ENCODE measurements around the gene MTHFD1.

The MTHFD1 gene

DNA sequence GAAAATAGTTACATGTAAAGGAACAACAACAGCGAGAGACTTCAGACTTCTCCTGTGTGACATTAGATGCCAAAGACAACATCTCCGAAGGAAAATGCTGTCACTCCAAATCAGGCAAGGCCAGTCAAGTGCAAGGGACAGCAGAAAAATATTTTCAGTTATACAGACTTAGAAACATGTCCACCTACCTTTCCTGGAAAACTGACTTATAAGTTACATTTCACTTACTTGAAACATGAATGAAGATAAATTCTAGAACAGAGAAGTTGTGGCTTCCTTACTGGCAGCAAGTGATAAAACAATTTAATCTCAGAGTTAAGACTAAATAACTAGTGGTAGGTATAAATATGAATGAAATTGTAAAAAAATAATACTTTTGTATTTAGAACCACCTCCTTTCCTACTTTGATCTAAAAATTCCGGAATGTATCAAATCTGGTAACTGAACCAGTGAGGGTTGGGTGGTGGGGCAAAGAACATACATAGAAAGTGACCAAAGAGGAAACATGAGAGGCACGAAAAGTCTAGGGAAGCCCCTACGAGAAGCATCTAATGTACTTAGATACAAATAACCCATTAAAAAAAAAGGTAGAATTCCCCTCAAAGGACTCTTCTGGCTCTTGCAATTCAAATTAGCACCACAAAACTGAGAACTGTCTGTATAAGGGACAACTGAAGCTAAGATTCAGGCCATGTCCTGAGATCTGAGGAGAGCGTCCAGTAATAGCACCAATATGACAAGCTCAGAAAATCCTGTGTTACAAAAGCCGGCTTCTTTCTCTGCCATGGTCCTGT lies 21.2 kb downstream of the MTHFD1 start:
- DNase-seq: no peak

DNA sequence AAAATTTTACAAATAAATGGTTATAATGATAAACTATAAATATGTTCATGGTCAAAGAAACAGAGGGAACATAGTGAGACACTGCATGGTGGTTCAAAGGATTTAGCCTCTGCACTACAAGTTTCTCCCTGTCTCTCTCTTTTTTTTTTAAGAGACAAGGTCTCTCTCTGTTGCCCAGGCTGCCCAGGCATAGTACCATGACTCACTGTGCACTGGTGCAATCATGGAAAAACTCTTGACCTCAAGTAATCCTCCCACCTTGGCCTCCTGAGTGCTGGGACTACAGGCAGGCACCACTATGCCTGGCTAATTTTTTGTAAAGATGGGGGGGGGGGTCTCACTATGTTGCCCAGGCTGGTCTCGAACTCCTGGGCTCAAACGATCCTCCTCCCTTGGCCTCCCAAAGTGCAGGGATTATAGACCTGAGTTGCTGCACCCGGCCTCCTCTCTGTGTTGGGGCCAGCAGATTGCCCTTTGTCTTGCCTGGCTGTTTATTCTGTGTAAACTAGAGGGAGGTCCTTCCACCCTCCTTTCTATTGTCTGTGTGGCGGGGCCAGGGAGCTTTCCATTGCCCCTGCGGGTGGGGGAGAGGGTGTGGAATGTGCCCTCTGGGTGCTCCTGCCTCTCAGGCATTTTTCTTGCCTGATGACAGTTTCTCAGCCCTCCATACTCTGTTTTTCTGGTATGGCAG lies 22.1 kb downstream of the MTHFD1 start:
- DNase-seq: peak; percentile 69

DNA sequence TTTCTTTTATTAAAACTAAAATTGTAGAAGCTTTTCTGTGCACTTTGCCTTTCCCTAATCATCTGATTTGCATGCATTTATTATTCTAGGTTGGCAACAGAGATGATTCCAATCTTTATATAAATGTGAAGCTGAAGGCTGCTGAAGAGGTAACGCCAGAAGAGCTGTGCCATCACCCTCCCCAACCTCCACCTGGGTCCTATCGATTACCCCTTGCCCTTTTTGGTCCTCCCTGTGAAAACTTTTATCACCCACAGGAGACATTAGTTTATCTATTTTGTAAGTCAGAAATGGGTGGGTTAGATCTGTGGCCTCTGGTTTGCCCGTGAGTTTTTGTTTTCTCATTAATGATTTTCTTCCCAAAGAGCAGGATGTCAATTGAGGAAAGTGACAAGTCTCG lies 22.8 kb downstream of the MTHFD1 start:
- peak; percentile 32 for DNase-seq

DNA sequence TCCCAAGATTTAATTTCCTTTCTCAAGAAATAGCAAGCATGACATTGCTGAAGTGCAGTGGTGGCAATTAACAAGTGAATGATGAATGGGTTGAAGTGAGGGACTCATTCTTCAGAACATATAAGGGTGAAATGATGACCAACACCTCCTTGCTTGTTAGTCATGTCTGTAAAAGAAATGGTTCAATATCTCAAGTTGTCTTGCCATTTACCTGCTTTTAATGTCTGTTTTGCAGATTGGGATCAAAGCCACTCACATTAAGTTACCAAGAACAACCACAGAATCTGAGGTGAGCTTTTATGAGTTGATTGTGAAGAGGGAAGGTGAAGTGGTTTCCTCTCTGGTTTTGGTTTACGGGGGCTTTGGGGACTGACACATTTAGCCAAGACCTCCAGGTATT lies 24.1 kb downstream of the MTHFD1 start:
- DNase-seq: no peak

DNA sequence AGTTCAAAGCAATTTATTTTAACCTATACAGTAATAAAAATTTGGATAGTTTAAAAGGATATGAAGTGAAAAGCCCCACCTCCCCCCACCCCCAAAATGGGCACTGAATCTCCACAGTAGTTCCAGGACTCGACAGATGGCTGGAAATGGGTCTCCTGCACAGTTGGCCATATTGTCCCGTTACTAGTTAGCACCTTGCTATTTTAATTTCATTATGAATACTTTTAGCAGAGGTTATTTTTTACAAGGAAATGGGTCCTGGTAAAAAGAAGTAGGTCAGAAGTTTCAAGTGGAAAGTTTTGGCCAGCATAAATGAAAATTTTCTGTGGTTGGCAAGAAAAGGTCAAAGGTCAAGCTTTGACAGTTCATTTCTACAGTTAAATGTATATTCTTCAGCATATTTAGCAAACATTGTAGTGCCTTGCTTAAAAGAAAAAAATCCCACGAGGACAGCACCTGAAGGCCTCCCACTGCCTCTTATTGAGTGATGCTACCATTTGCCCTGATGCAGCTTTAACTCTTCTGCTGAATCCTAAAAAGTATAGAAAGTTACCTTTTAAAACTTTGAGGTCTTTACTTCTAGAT lies 28.3 kb downstream of the MTHFD1 start:
- no peak for DNase-seq

DNA sequence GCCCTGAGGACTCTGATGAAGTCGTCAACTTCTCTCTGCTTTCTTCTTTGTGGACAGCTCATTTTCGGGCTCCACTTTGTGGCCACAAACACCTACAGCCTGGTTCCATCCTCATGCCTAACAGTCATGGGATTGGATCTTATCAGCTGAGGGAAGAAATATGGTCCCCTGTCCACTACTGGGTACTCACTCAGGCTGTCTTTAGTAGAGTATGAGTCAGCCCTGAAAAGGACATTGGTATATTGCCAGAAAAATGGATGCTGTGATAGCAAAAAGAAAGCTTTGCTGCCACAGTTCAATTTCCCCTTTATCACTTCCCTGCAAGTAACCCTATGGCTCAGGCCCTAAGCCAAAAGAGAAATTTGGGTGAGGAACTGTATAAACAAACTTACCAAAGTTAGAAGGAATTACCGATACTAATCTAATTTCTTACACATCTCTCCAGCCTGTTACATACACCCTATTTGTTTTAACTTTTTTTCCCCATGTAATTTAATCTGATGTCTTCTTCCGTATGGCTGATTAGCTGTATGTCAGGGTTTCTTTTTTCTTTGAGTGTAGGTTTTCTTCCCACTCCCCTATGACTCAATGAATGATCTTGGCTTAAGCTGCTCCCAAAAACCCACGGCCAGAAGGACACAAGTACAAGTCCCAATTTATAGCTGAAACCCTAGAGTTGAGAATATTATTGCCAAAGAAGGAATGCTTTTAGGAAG lies 29.1 kb downstream of the MTHFD1 start:
- no peak for DNase-seq

DNA sequence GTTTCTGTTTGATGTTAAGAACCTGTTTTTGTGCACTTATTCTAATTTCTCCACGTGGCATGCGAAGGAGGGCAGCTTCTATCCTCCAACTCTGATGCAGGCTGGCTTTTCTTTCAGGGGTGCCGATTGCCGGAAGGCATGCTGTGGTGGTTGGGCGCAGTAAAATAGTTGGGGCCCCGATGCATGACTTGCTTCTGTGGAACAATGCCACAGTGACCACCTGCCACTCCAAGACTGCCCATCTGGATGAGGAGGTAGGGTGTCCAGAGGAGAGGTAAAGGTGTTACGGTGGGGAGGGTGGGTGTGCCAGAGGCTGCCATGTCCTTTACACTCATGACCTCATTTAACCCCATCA lies 29.6 kb downstream of the MTHFD1 start:
- no peak for DNase-seq

DNA sequence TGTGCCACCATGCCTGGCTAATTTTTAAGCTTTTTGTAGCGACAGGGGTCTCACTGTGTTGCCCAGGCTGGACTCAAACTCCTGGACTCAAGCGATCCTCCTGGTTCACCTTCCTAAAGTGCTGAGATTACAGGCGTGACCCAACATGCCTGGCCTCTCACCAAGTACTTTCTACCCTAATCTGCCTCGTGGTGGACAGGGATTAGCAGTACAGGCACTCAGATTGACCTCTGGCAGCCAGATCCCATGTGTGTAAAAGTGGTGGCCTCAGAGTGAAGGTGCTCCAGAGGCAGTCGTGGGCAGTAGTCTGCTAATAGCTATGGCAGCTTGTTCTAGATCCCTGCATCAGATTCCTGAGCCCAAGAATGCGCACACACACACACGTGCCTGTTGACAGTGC lies 30.9 kb downstream of the MTHFD1 start:
- no peak for DNase-seq

DNA sequence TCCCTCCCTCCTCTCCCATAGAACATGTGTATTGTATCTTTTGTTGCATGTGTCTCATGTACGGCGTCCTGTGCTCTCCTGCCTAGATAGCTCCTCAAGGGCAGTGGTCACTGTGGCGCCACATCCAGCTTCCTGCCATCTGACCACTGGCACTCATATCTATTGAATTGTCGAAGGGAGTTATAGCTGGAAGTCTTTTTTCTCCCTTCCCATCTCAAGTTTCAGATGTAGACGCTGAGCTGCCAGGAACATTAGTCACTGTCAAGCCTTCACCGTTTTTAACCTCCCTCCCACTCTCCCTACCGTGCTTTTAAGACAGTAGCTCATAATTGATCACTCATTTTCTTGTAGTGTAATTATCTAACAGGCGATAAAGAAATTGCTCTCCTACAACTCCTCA lies 33.0 kb downstream of the MTHFD1 start:
- no peak for DNase-seq

DNA sequence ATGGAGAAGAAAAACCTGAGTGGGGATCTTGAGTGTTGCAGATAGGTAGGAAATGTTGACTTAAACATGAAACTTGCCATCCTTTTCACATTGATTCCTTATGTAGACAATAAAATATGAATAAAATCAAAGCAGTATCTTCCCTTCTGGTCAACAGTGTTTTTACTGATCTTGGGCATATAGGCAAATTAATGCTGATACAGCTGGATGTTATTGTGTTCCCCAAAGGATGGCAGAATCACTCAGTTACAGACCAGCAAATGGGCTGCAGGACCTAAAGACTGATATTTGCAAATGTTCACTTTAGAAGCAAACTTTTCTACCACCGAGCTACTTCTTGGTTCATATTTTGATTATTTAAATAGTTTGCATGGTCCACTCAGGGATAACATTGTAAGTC lies 33.9 kb downstream of the MTHFD1 start:
- no peak for DNase-seq

DNA sequence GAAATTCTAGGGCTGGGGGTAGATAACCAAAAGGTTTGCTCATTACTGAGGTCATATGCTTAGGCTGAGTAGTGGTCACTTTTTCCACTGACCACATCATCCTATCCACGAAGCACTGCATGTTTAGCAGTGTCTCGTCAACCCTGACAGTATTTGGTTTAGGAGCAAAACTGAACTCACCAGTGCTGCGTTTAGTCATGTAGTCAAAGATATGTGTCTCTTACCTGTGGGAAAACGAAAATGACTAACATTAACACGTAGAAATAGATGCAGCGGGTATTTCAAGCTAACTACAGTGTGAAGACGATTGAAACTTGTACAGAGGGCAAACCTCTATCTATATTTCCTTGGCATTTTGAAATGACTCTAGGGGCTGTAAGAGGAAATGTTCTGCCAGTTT lies 34.6 kb downstream of the MTHFD1 start:
- DNase-seq: no peak

DNA sequence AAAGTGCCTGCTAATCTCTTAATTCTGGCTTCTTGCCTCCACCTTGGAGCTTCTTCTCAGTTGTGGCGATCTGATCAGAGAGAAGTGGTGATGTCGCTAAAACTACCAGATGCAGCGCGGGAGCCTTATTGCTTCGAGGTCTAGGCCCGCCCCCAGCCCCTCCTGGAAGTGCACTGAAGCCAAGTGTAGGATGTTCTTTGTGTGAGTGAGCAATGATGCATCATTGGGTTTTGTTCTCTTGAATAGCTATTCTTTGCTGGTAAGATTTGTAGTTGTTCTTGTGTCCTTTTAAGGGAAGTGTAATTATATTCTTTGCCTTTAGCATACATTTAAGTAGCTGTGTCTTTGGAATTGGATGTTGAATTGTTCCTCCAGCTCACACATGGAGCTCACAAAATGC lies 35.8 kb downstream of the MTHFD1 start:
- no peak for DNase-seq

DNA sequence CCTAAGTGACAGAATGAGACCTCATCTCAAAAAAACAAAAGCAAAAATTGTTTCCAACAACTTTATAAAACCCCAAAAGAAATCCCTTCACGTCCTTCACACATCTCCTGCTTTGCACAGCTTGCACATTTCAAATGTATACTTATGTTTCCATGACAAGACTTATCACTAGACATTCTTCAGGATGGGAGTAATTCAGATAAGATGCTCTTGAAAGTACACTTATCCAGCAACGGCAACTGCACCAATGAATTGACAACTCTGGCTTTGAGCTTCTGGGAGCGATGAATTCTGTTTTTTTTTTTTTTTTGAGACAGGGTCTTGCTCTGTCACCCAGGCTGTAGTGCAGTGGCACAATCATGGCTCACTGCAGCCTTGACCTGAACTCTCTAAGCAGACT lies 46.4 kb downstream of the MTHFD1 start:
- no peak for DNase-seq

DNA sequence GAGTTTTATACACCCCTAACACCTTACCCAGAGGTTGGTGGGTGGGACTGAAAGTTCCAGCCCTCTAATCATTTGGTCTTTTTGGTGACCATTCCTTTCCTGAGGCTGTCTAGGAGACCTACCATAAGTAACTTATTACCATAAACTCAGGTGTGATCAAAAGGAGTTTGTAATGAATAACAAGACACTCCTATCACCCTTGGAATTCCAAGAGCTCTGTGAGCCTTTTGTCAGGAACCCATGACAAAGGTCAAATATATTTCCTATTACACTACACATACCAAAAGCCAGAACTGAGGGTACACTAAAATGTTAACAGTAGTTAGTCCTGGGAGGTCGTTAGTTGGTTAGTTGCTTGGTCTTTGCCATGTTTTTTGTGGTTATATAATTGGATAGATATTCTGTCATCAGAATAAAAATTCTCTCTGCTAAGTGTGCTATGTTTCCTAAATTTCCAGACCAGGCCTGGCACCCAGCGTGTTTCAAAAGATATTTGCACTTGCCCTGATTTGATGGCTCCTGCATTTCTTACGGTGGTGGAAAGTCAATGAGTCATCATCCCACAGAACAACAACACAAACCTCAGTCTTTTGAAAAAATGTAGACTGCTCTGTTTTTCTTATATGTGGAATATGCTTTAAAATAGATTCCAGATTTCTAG lies 50.2 kb downstream of the MTHFD1 start:
- DNase-seq: no peak

DNA sequence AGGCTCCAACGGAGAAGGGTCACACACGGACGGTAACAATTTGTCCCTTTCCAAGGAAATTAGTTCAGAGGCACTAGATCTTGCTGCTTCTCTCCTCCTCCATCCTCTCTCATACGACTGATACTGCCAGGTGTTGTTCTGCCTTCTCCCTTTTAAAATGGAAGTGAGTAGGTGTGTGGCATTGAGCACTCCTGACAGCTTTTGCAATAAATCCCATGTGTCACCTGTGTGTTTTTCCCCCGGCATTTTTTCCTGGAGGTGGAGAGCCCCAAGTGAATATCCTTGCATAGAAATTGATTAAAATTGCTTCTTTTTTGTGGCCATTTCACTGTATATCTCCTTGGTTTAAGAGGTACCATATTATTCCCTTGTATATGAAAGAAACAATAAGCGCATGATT lies 51.0 kb downstream of the MTHFD1 start:
- no peak for DNase-seq

DNA sequence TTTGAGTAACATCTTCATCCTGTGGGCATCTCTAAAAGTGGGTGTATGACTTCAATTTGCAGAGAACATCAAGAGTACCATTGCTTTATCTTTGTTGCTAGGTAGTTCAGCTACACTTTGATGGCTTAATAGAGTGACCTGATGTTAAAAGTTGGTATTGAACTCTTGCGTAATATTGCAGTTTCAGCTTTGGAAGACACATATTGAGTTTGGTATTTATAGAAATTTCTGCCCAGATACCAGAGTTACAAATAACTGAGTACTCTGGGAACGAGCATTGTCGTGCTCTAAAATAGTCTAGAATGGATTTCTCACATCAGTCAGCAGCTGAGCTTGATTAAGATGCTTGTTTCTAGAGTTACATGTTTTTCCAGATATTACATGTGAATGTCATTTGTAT lies 52.3 kb downstream of the MTHFD1 start:
- no peak for DNase-seq

DNA sequence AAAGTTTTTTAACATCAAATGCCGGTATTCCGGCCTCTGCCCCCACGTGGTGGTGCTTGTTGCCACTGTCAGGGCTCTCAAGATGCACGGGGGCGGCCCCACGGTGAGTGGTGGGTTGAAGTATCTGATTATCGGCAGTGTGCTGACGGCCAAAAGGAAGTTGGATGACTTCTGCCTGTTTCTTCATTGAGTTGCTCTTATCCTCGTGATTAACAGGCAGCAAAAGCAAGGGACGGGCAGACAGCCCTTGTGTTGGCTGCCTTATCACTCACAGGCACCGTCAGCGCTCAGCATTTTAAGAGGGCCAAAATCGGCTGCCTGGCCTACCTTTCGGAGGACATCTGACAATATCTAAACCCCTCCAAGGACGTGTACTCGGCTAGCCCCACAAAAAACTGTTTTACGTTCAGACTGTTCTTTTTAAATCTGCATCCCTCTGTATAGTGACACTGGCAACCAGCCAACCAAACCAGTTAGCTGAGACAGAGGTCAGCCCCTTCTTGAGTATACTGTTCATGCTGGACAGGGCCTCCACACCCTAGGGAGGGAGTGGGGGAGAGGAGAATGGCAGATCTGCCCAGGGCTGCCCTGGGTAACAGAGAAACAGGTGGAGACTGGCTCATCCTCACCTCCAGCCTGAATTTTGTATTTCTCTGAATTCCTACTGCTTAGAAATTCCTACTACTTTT lies 54.3 kb downstream of the MTHFD1 start:
- DNase-seq: no peak

DNA sequence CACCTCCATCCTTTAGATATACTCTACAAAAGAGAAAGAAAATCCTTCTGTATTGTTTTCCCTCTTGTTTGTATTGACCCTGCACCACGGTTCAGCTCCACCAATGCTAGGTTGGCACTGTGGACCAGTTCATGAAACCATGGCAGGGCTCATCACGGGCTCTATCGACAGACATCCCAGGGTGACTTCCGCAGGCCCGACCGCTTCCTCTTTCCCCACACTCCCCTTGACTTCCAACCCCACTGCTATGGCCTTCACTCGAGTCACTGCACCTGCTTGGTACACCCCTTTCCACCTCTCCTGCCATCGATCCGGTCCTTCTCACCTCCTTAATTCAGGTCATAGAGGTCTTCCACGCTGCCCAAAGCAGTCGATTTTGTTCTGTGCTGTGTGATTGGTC lies 56.0 kb downstream of the MTHFD1 start:
- no peak for DNase-seq

DNA sequence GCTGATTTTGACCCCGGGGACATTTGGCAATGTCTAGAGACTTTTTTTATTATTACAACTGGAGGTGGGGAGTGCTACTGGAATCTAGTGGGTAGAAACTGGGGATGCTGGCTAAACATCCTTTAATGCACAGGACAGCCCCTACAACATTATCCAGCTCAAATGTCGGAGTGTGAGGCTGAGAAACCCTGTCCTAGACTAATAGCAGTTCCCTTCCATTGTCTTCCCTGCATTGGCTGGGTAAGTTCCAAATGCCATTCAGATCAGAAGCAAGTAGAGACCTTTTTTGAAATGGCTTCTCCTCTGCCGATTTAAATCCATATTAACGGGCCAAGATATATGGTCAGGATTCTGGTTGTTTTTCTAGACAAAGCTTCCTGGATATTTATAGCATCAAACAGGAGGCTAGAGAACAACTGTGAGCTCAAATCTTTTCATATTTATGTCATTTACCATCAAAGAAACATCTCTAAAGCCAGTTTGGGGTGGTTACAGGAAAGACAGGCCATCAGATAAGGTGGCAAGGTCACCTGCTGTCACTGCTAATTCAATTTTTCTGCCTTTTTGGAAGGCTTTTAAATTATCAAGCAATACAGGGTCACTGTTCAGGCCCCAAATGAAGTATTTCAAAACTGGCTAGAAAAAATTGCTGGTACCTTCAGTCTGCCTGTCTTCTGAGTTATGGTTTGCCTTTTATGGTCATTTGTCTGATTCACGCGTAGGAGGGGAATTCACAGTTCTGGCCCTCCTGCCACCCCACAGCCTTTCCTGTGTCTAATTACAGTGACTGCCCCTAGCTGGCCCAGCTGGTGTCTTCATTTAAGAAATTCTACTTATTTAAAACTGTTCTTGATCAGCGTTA lies 57.1 kb downstream of the MTHFD1 start:
- no peak for DNase-seq

DNA sequence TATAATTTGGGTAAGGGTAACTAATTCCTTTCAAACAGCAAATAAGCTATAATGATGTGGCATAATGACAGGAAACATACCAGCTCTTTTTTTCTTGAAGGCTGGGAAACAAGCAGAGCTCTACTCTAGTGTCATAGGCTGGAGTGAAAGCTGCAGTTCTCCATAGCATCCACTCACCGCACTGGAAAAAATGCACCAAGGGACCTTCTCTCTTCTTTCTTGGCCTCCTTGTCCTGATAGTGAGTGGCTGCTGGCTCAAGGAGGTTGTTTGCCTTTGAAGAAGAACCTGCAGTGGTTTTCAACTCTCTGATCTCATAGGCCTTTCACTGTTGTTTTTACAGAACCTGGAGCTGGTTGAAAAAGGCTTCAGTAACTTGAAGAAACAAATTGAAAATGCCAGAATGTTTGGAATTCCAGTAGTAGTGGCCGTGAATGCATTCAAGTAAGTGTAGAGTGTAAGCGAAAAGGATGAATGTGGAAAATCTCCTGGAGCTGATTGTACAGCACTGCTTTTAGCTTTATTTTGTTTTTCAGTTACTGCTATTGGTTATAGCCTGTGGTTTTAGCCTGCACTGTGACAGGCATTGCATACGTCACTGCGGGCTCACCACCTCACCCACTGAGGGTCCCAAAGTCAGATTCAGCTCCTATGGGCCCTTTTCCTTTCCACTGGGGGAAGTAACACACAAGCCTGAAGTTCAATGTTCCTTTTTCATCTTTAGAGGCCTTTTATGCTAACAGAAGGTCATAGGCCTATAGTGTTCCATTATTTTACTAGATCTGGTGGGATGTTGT lies 59.9 kb downstream of the MTHFD1 start:
- no peak for DNase-seq

DNA sequence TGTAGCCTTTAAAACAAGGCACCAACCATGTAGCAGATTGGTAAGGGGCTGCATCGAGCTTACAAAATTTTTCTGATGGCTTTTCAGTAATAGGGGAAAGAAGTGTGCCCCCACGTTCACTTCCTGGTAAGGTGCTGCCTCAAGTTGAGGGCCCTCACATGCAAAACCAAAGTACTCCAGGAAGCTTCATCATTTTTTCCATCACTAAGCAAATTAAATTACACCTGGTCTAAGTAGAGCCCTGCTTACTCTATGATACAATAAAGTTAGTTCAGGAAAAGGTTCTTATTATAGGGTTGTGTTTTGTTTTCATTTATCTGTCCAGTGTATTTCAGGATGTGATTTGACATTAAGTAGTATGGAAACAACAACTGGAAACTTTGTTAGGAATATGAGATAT lies 62.1 kb downstream of the MTHFD1 start:
- DNase-seq: no peak

All from NCI-H82 (cell line).